HUES6 (cell line): ENCODE measurements around the gene AKAP13.

Experiments
- H3K27ac ChIP-seq: 2 replicates; pipeline ENCODE4 v1.7.0; 2013; ENCODE audit warnings: low read depth, mild to moderate bottlenecking, low read length, inconsistent platforms
- H3K27me3 ChIP-seq: 2 replicates; pipeline ENCODE4 v1.6.1; 2013; ENCODE audit warnings: low read length; ENCODE audit not compliant: control insufficient read depth, insufficient read depth
- H3K36me3 ChIP-seq: 2 replicates; pipeline ENCODE4 v1.6.1; 2013; ENCODE audit warnings: low read length; ENCODE audit not compliant: control insufficient read depth, insufficient read depth
- H3K4me1 ChIP-seq: 2 replicates; pipeline ENCODE4 v1.6.1; 2013; ENCODE audit warnings: low read length; ENCODE audit not compliant: control insufficient read depth, insufficient read depth
- H3K4me3 ChIP-seq: 2 replicates; pipeline ENCODE4 v1.5.1; 2013; ENCODE audit warnings: low read depth, low read length
- H3K9ac ChIP-seq: one replicate; pipeline ENCODE4 v1.6.1; 2013; ENCODE audit warnings: mild to moderate bottlenecking, low read length
- H3K9me3 ChIP-seq: 2 replicates; pipeline ENCODE4 v1.6.1; 2013; ENCODE audit warnings: low read depth, low read length; ENCODE audit not compliant: control insufficient read depth, insufficient read depth

The AKAP13 gene

GRCh38 chr15:85393210-85393609, 12.8 kb downstream of the AKAP13 start:
- Histone ChIP-seq H3K4me1 (peaks cover 31% of the 10 kb centered on the region), H3K27ac (no peak overlapping the region), H3K9me3 (no peaks in the 10 kb centered on the region), H3K27me3 (no peaks in the 10 kb centered on the region), H3K36me3 (no peaks in the 10 kb centered on the region), H3K4me3 (no peak overlapping the region), H3K9ac (no peak overlapping the region)

- H3K4me1 ChIP-seq = peaks cover 24% of the 10 kb centered on the region
- no peaks in the 10 kb centered on the region for H3K36me3 ChIP-seq
Observed at GRCh38 chr15:85394554-85395333, 14.3 kb downstream of the AKAP13 start.

GRCh38 chr15:85396554-85396953, 16.2 kb downstream of the AKAP13 start:
- Histone ChIP-seq H3K27ac (no peak overlapping the region), H3K9me3 (no peaks in the 10 kb centered on the region), H3K4me1 (peaks cover 25% of the 10 kb centered on the region), H3K36me3 (no peaks in the 10 kb centered on the region), H3K4me3 (no peak overlapping the region), H3K27me3 (no peaks in the 10 kb centered on the region), H3K9ac (no peak overlapping the region)

More at GRCh38 chr15:85394554-85395333, 14.3 kb downstream of the AKAP13 start:
- H3K4me3 ChIP-seq = no peak overlapping the region
- H3K27me3 ChIP-seq = no peaks in the 10 kb centered on the region
- no peak overlapping the region for H3K27ac ChIP-seq
- no peak overlapping the region for H3K9ac ChIP-seq
- H3K9me3 ChIP-seq = no peaks in the 10 kb centered on the region

- no peaks in the 10 kb centered on the region for H3K27me3 ChIP-seq
- no peak overlapping the region for H3K27ac ChIP-seq
- no peaks in the 10 kb centered on the region for H3K9me3 ChIP-seq
- no peak overlapping the region for H3K9ac ChIP-seq
- peaks cover 31% of the 10 kb centered on the region for H3K4me1 ChIP-seq
- H3K36me3 ChIP-seq = no peaks in the 10 kb centered on the region
- H3K4me3 ChIP-seq = no peak overlapping the region
Observed at GRCh38 chr15:85397151-85397550, 16.7 kb downstream of the AKAP13 start.

GRCh38 chr15:85397926-85398325, 17.5 kb downstream of the AKAP13 start:
- H3K27me3 ChIP-seq = no peaks in the 10 kb centered on the region

GRCh38 chr15:85398822-85399221, 18.4 kb downstream of the AKAP13 start:
- H3K4me1 ChIP-seq = peaks cover 28% of the 10 kb centered on the region

More at GRCh38 chr15:85397926-85398325, 17.5 kb downstream of the AKAP13 start:
- no peaks in the 10 kb centered on the region for H3K36me3 ChIP-seq
- H3K4me3 ChIP-seq = no peak overlapping the region
- peaks cover 32% of the 10 kb centered on the region for H3K4me1 ChIP-seq
- no peak overlapping the region for H3K9ac ChIP-seq
- no peaks in the 10 kb centered on the region for H3K9me3 ChIP-seq
- H3K27ac ChIP-seq = no peak overlapping the region

GRCh38 chr15:85399627-85400026, 19.2 kb downstream of the AKAP13 start:
- no peak overlapping the region for H3K9ac ChIP-seq
- no peaks in the 10 kb centered on the region for H3K9me3 ChIP-seq
- no peak overlapping the region for H3K4me3 ChIP-seq
- no peaks in the 10 kb centered on the region for H3K27me3 ChIP-seq
- H3K36me3 ChIP-seq = no peaks in the 10 kb centered on the region
- H3K27ac ChIP-seq = no peak overlapping the region
- peaks cover 28% of the 10 kb centered on the region for H3K4me1 ChIP-seq

More at GRCh38 chr15:85398822-85399221, 18.4 kb downstream of the AKAP13 start:
- Histone ChIP-seq H3K27ac (no peak overlapping the region), H3K27me3 (no peaks in the 10 kb centered on the region), H3K4me3 (no peak overlapping the region), H3K36me3 (no peaks in the 10 kb centered on the region), H3K9ac (no peak overlapping the region), H3K9me3 (no peaks in the 10 kb centered on the region)

- no peaks in the 10 kb centered on the region for H3K27me3 ChIP-seq
- no peak overlapping the region for H3K4me3 ChIP-seq
- H3K9ac ChIP-seq = no peak overlapping the region
- H3K9me3 ChIP-seq = no peaks in the 10 kb centered on the region
- peaks cover 35% of the 10 kb centered on the region for H3K4me1 ChIP-seq
- no peaks in the 10 kb centered on the region for H3K36me3 ChIP-seq
- H3K27ac ChIP-seq = no peak overlapping the region
Observed at GRCh38 chr15:85400606-85401005, 20.2 kb downstream of the AKAP13 start.

GRCh38 chr15:85401108-85401774, 20.8 kb downstream of the AKAP13 start:
- no peak overlapping the region for H3K27ac ChIP-seq
- H3K4me3 ChIP-seq = no peak overlapping the region
- no peak overlapping the region for H3K9ac ChIP-seq
- no peaks in the 10 kb centered on the region for H3K9me3 ChIP-seq
- H3K4me1 ChIP-seq = peaks cover 38% of the 10 kb centered on the region
- no peaks in the 10 kb centered on the region for H3K36me3 ChIP-seq
- no peaks in the 10 kb centered on the region for H3K27me3 ChIP-seq

GRCh38 chr15:85402195-85402881, 21.9 kb downstream of the AKAP13 start:
- Histone ChIP-seq H3K4me1 (peaks cover 39% of the 10 kb centered on the region), H3K4me3 (no peak overlapping the region), H3K27ac (0 out of 2 replicates have a peak overlapping the region, but pooled peaks have one; percentile 12), H3K9ac (no peak overlapping the region), H3K36me3 (no peaks in the 10 kb centered on the region), H3K9me3 (no peaks in the 10 kb centered on the region), H3K27me3 (no peaks in the 10 kb centered on the region)

- Histone ChIP-seq H3K9ac (no peak overlapping the region), H3K9me3 (no peaks in the 10 kb centered on the region), H3K4me3 (no peak overlapping the region), H3K36me3 (no peaks in the 10 kb centered on the region), H3K4me1 (peaks cover 45% of the 10 kb centered on the region), H3K27ac (no peak overlapping the region), H3K27me3 (no peaks in the 10 kb centered on the region)
Observed at GRCh38 chr15:85403745-85404144, 23.3 kb downstream of the AKAP13 start.
